Neural cell (in vitro differentiated cells): ENCODE measurements around the gene RHCE.
"Not testable (repeated sequence)": the region's sequence is repeated elsewhere in the genome, so short reads cannot be mapped to it uniquely, and the experiment has no call there.

Experiments
- EZH2 ChIP-seq: fragments of 200-600, 300-800 bp; shearing (Covaris generic), sonication (generic); IDR thresholded peaks from 2 replicates; pipeline ENCODE4 v1.6.1; 2014; ENCODE audit warnings: antibody characterized with exemption, low read length, borderline replicate concordance, mild to moderate bottlenecking; ENCODE audit not compliant: insufficient read depth, poor library complexity, severe bottlenecking
- TAF1 ChIP-seq: IDR thresholded peaks from 2 replicates; pipeline ENCODE4 v1.6.1; 2012; ENCODE audit warnings: low read depth
- TF ChIP-seq, protein P1 (sequence below): fragments of 450-650 bp; IDR thresholded peaks from 2 replicates; pipeline ENCODE4 v1.5.1; 2014; ENCODE audit warnings: antibody characterized with exemption, mild to moderate bottlenecking, moderate library complexity; ENCODE audit not compliant: poor library complexity, severe bottlenecking
- TF ChIP-seq, protein P2 (sequence below): IDR thresholded peaks from 2 replicates; pipeline ENCODE4 v1.6.1; 2012; ENCODE audit warnings: borderline replicate concordance

DNA sequence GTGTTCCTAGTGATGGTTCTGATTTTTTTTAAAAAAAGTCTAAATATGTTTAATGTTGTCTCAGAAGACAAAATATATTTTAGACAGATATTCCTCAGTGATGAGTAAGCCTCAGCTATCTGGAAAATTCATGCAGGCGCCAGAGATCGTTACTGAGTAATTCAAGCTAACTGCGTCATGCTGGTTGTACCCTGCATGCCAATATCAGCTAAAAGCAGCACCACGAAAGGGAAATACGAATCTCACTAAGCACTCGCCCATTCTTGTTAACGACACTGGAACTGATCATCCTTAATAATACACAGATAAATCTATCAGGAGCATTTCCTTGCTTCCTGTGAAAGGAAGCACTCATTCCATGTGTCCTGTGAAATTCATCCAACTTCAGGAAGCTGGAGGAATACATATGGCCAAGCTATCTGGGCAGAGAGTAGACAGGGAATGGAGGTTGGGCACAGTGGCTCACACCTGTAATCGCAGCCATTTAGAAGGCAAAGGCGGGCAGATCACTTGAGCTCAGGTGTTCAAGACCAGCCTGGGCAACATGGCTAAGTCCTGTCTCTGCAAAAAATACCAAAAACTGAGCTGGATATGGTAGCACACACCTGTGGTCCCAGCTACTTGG, 100.2 kb downstream of the RHCE start:
- TF ChIP-seq, protein P1, sequence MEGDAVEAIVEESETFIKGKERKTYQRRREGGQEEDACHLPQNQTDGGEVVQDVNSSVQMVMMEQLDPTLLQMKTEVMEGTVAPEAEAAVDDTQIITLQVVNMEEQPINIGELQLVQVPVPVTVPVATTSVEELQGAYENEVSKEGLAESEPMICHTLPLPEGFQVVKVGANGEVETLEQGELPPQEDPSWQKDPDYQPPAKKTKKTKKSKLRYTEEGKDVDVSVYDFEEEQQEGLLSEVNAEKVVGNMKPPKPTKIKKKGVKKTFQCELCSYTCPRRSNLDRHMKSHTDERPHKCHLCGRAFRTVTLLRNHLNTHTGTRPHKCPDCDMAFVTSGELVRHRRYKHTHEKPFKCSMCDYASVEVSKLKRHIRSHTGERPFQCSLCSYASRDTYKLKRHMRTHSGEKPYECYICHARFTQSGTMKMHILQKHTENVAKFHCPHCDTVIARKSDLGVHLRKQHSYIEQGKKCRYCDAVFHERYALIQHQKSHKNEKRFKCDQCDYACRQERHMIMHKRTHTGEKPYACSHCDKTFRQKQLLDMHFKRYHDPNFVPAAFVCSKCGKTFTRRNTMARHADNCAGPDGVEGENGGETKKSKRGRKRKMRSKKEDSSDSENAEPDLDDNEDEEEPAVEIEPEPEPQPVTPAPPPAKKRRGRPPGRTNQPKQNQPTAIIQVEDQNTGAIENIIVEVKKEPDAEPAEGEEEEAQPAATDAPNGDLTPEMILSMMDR, result not testable (repeated sequence)
- TF ChIP-seq, protein P2, sequence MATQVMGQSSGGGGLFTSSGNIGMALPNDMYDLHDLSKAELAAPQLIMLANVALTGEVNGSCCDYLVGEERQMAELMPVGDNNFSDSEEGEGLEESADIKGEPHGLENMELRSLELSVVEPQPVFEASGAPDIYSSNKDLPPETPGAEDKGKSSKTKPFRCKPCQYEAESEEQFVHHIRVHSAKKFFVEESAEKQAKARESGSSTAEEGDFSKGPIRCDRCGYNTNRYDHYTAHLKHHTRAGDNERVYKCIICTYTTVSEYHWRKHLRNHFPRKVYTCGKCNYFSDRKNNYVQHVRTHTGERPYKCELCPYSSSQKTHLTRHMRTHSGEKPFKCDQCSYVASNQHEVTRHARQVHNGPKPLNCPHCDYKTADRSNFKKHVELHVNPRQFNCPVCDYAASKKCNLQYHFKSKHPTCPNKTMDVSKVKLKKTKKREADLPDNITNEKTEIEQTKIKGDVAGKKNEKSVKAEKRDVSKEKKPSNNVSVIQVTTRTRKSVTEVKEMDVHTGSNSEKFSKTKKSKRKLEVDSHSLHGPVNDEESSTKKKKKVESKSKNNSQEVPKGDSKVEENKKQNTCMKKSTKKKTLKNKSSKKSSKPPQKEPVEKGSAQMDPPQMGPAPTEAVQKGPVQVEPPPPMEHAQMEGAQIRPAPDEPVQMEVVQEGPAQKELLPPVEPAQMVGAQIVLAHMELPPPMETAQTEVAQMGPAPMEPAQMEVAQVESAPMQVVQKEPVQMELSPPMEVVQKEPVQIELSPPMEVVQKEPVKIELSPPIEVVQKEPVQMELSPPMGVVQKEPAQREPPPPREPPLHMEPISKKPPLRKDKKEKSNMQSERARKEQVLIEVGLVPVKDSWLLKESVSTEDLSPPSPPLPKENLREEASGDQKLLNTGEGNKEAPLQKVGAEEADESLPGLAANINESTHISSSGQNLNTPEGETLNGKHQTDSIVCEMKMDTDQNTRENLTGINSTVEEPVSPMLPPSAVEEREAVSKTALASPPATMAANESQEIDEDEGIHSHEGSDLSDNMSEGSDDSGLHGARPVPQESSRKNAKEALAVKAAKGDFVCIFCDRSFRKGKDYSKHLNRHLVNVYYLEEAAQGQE, result not testable (repeated sequence)
- not testable (repeated sequence) for TF ChIP-seq TAF1, EZH2
